Effector memory CD4-positive, alpha-beta T cell (primary cell): ENCODE results near the gene MRPL23.

Experiments used
- DNase-seq, 3 donors: peaks; one replicate each; pipeline ENCODE4 v3.0.0-alpha.2; 2020
- H3K27ac ChIP-seq: 2 replicates; pipeline ENCODE4 v1.7.0; 2013; ENCODE audit warnings: mild to moderate bottlenecking, low read length, moderate library complexity; ENCODE audit not compliant: insufficient read depth, poor library complexity, severe bottlenecking
- H3K27me3 ChIP-seq: replicated peaks from 2 replicates; pipeline ENCODE4 v1.7.0; 2013; ENCODE audit warnings: mild to moderate bottlenecking, low read length; ENCODE audit not compliant: insufficient read depth, control insufficient read depth, poor library complexity, severe bottlenecking
- H3K36me3 ChIP-seq: 2 replicates; pipeline ENCODE4 v1.7.0; 2013; ENCODE audit warnings: mild to moderate bottlenecking, low read length, moderate library complexity; ENCODE audit not compliant: control insufficient read depth, insufficient read depth
- H3K4me1 ChIP-seq: 2 replicates; pipeline ENCODE4 v1.7.0; 2013; ENCODE audit warnings: low read length, mild to moderate bottlenecking; ENCODE audit not compliant: control insufficient read depth, insufficient read depth, poor library complexity, severe bottlenecking
- H3K4me3 ChIP-seq: 2 replicates; pipeline ENCODE4 v1.7.0; 2013; ENCODE audit warnings: low read length, low read depth, mild to moderate bottlenecking; ENCODE audit not compliant: insufficient read depth, poor library complexity, severe bottlenecking
- H3K9me3 ChIP-seq: 2 replicates; pipeline ENCODE4 v1.7.0; 2013; ENCODE audit warnings: mild to moderate bottlenecking, low read length, moderate library complexity; ENCODE audit not compliant: control insufficient read depth

The MRPL23 gene

GRCh38 chr11:1975185-1975584 lies 28.1 kb downstream of the MRPL23 start:
- H3K27ac ChIP-seq, result no peak overlapping the region
- H3K27me3 ChIP-seq, result no peaks in the 10 kb centered on the region
- no peaks in the 10 kb centered on the region for H3K9me3 ChIP-seq
- no peaks in the 10 kb centered on the region for H3K36me3 ChIP-seq
- no peak overlapping the region for H3K4me3 ChIP-seq
- no peaks in the 10 kb centered on the region for H3K4me1 ChIP-seq
- no peak for DNase-seq

GRCh38 chr11:1978720-1979473 lies 31.8 kb downstream of the MRPL23 start:
- Histone ChIP-seq H3K4me1 (no peaks in the 10 kb centered on the region), H3K27me3 (no peaks in the 10 kb centered on the region), H3K4me3 (no peak overlapping the region), H3K27ac (no peak overlapping the region), H3K36me3 (no peaks in the 10 kb centered on the region), H3K9me3 (no peaks in the 10 kb centered on the region)
- DNase-seq, result no peak

- H3K4me1 ChIP-seq, result no peaks in the 10 kb centered on the region
- no peak overlapping the region for H3K27ac ChIP-seq
- H3K9me3 ChIP-seq, result no peaks in the 10 kb centered on the region
- DNase-seq, result no peak
- no peaks in the 10 kb centered on the region for H3K36me3 ChIP-seq
- no peak overlapping the region for H3K4me3 ChIP-seq
- H3K27me3 ChIP-seq, result no peaks in the 10 kb centered on the region
Observed at GRCh38 chr11:1979607-1980006, 32.5 kb downstream of the MRPL23 start.

- no peaks in the 10 kb centered on the region for H3K36me3 ChIP-seq
- H3K27me3 ChIP-seq, result no peaks in the 10 kb centered on the region
- H3K27ac ChIP-seq, result no peak overlapping the region
- H3K9me3 ChIP-seq, result no peaks in the 10 kb centered on the region
- H3K4me1 ChIP-seq, result no peaks in the 10 kb centered on the region
- DNase-seq, result no peak
- no peak overlapping the region for H3K4me3 ChIP-seq
Observed at GRCh38 chr11:1982873-1983600, 35.9 kb downstream of the MRPL23 start.

DNA sequence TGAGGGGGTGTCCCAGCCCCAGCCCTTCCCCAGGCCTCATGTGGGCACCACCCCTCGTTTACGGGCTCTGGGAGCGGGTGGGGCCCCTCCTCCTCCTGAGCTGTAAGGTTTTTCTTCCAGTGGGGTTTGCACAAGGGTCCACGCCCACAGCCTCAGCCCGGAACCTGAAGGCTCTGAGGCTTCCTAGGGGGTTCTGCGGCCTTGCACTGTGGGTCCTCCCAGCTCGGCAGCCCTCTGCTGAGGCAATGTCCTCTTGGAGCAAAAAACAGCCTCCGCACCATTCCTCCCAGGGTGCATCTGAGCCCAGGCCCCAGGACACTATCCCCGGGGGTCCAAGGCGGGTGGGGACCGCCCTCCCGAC lies 36.4 kb downstream of the MRPL23 start:
- H3K4me3 ChIP-seq, result no peak overlapping the region
- no peak overlapping the region for H3K27ac ChIP-seq
- H3K36me3 ChIP-seq, result no peaks in the 10 kb centered on the region
- no peak for DNase-seq
- no peaks in the 10 kb centered on the region for H3K27me3 ChIP-seq
- no peaks in the 10 kb centered on the region for H3K9me3 ChIP-seq
- H3K4me1 ChIP-seq, result no peaks in the 10 kb centered on the region

- Histone ChIP-seq H3K27me3 (no peaks in the 10 kb centered on the region), H3K9me3 (no peaks in the 10 kb centered on the region), H3K36me3 (no peaks in the 10 kb centered on the region), H3K4me3 (no peak overlapping the region), H3K27ac (no peak overlapping the region), H3K4me1 (no peaks in the 10 kb centered on the region)
- DNase-seq, result no peak
Observed at GRCh38 chr11:1987024-1987423, 39.9 kb downstream of the MRPL23 start.

DNA sequence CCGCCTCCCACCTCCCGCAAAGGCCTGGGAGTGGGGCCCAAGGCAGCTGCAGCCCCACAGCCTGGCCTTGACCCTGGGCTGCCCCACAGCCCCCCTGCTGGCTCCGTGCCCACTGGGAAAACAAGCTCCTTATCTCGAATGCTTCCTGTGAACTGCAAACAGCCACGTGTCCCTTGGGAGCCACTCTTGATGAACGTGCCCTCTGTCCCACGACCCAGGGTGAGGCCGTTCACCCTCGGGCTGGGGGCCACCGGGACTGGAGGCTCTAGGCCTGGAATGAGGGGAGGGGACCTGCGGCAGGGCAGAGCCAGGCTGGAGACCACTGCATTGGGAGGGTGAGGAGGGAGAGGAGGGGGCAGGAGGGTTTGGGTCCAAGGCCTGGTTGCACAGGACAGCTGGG lies 41.0 kb downstream of the MRPL23 start:
- DNase-seq, result no peak
- no peaks in the 10 kb centered on the region for H3K27me3 ChIP-seq
- no peaks in the 10 kb centered on the region for H3K9me3 ChIP-seq
- H3K4me1 ChIP-seq, result no peaks in the 10 kb centered on the region
- H3K4me3 ChIP-seq, result no peak overlapping the region
- no peaks in the 10 kb centered on the region for H3K36me3 ChIP-seq
- no peak overlapping the region for H3K27ac ChIP-seq

DNA sequence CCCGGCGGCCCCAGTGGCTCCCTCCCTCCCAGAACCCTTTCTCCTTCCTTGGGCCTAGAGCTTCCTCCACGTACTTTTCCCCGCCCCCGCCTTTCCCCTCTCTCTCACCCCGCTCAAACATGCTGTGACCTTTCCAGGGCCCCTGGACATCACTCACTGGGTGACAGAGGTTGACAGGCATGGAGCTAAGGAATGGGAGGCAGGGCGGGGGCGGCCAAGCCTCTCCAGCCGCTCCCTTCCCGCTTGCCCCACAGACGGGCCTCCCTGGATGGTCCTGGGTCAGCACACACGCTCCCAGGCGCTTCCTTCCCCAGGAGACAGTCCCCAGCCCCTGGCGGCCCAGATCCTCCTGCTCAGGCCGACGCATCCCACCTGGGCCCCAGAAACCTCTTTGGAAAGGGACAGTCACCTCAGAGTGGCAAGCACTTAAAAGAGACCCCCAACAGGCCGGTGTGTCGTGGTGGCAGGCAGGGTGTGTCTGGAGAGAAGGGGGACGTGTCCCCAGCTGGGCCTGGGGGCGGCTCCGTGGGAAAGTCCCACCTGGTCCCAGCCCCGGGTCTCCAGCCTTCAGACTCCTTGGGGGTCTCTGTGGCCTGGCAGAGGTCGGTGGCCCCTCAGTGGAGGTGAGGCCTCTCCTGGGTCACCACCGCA lies 41.7 kb downstream of the MRPL23 start:
- H3K4me1 ChIP-seq, result no peaks in the 10 kb centered on the region
- no peak overlapping the region for H3K27ac ChIP-seq
- H3K27me3 ChIP-seq, result no peaks in the 10 kb centered on the region
- no peak for DNase-seq
- no peak overlapping the region for H3K4me3 ChIP-seq
- H3K9me3 ChIP-seq, result no peaks in the 10 kb centered on the region
- H3K36me3 ChIP-seq, result no peaks in the 10 kb centered on the region

GRCh38 chr11:1989953-1990352 lies 42.8 kb downstream of the MRPL23 start:
- Histone ChIP-seq H3K4me3 (no peak overlapping the region), H3K9me3 (no peaks in the 10 kb centered on the region), H3K36me3 (no peaks in the 10 kb centered on the region), H3K4me1 (no peaks in the 10 kb centered on the region), H3K27ac (no peak overlapping the region), H3K27me3 (no peaks in the 10 kb centered on the region)
- DNase-seq, result no peak
